Mammary epithelial cell (primary cell): ENCODE data around the gene NFKBIE.

ENCODE experiments used
- EZH2 ChIP-seq: IDR thresholded peaks from 2 replicates; pipeline ENCODE4 v1.6.1; 2012; ENCODE audit warnings: low read length, inconsistent platforms, borderline replicate concordance
- TF ChIP-seq, protein P1 (sequence below), 2 donors: IDR thresholded peaks in 1 of 2; conservative IDR thresholded peaks in 1 of 2; 2 replicates each; pipeline ENCODE4 v1.5.1; 2011 to 2012; ENCODE audit warnings: inconsistent platforms in 2 of 2, low read length in 2 of 2, mild to moderate bottlenecking in 2 of 2, control low read depth in 1 of 2, low read depth in 1 of 2; ENCODE audit not compliant: insufficient read depth in 1 of 2; ENCODE audit errors: extremely low read depth in 1 of 2

DNA sequence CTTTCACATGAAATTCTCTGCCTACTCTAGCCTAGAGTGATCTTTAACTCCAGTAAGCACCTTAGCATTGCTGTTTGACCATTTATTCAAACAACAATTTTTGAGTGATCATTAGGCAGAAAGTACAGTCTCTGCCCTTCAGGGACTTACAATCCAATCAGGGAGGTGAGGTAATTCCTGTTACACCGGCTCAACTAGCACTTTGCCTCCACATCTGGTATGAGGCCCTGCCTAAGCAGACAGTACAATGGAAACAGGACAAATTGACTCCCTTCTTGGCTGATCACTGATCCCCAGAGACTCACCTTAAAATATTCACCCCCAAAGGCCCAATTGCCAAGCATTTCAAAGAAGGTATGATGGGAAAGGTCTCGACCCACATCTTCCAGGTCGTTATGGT lies 46.4 kb upstream of the NFKBIE start:
- TF ChIP-seq, protein P1, sequence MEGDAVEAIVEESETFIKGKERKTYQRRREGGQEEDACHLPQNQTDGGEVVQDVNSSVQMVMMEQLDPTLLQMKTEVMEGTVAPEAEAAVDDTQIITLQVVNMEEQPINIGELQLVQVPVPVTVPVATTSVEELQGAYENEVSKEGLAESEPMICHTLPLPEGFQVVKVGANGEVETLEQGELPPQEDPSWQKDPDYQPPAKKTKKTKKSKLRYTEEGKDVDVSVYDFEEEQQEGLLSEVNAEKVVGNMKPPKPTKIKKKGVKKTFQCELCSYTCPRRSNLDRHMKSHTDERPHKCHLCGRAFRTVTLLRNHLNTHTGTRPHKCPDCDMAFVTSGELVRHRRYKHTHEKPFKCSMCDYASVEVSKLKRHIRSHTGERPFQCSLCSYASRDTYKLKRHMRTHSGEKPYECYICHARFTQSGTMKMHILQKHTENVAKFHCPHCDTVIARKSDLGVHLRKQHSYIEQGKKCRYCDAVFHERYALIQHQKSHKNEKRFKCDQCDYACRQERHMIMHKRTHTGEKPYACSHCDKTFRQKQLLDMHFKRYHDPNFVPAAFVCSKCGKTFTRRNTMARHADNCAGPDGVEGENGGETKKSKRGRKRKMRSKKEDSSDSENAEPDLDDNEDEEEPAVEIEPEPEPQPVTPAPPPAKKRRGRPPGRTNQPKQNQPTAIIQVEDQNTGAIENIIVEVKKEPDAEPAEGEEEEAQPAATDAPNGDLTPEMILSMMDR (conservative IDR thresholded peaks at IDR 0.05 in 1 of 2, IDR thresholded peaks at IDR 0.05 in 1 of 2; ENCODE audit: extremely low read depth in 1 of 2, insufficient read depth in 1 of 2, low read depth in 1 of 2, low read length in 2 of 2) = no peak
- no peak for TF ChIP-seq EZH2
